Prostate gland (tissue), 2 donors: ENCODE results near the gene RAB40A. TPM values are rescaled to one million over a fixed set of nuclear protein-coding genes. Genes with fewer than 3 reads are reported as not detected.
A peak's percentile ranks its signal among the peaks of the same experiment; 100 is the strongest.

Experiments
- DNase-seq: peaks from one replicate; pipeline ENCODE4 v3.0.0-alpha.2; 2019; ENCODE audit warnings: low spot score
- H3K27ac ChIP-seq, 2 donors: fragments of 200-600 bp; sonication (generic); 2 replicates each; pipeline ENCODE4 v1.5.1; 2017 to 2019
- H3K27me3 ChIP-seq: fragments of 200-600 bp; sonication (generic); replicated peaks from 2 replicates; pipeline ENCODE4 v1.5.1; 2019; ENCODE audit not compliant: insufficient read depth
- H3K36me3 ChIP-seq, 2 donors: fragments of 200-600 bp; sonication (generic); 1 replicate in 1 of 2; 2 replicates in 1 of 2; pipeline versions ENCODE4 v1.5.1 to v1.8.1; 2017 to 2019
- H3K4me1 ChIP-seq: fragments of 200-600 bp; sonication (generic); replicated peaks from 2 replicates; pipeline ENCODE4 v1.5.1; 2019
- H3K4me3 ChIP-seq, 2 donors: fragments of 200-600 bp; sonication (generic); 2 replicates each; pipeline ENCODE4 v1.5.1; 2017 to 2019
- H3K9me3 ChIP-seq: fragments of 200-600 bp; sonication (generic); 2 replicates; pipeline ENCODE4 v1.5.1; 2017
- POLR2A ChIP-seq: fragments of 450-650 bp; IDR thresholded peaks from one replicate; pipeline ENCODE4 v1.6.1; 2016; ENCODE audit warnings: antibody characterized with exemption, mild to moderate bottlenecking
- POLR2AphosphoS5 ChIP-seq: sonication (generic); formaldehyde crosslinking; IDR thresholded peaks from one replicate; pipeline ENCODE4 v1.6.1; 2017; ENCODE audit warnings: antibody characterized with exemption
- WGBS: methylation state at CpG from one replicate; pipeline ENCODE4 v1.1.5; 2018; 5-methylcytosine and 5-hydroxymethylcytosine counted together
- intact Hi-C: fragments of 100-400 bp; cut with DNase I; formaldehyde crosslinking; loops from one replicate; pipeline ENCODE4 v1.14.2; 2022
- total RNA-seq, 2 donors: library from RNA; depleted of rRNA; stranded (reverse); fragments of >200 nt; gene quantifications; one replicate each; pipeline ENCODE4 v1.1.0, GENCODE V29; 2016
- TF ChIP-seq, protein P1 (sequence below), 4 experiments: fragments of 200-600 bp in 2 of 4; fragments of 450-650 bp in 2 of 4; sonication (generic) in 2 of 4; IDR thresholded peaks; 1 replicate in 3 of 4; 2 replicates in 1 of 4; pipeline ENCODE4 v1.5.1; 2016 to 2019; ENCODE audit warnings: antibody characterized with exemption in 4 of 4, mild to moderate bottlenecking in 2 of 4, moderate library complexity in 2 of 4

Gene RAB40A
- total RNA-seq, 2 donors from 2014 or later = 1.5 to 24.7 TPM

GRCh38 chrX:103549916-103550315 is 30.6 kb upstream of the RAB40A start:
- intact Hi-C loops = no loop called here
- no peak overlapping the region for H3K27ac ChIP-seq

DNA sequence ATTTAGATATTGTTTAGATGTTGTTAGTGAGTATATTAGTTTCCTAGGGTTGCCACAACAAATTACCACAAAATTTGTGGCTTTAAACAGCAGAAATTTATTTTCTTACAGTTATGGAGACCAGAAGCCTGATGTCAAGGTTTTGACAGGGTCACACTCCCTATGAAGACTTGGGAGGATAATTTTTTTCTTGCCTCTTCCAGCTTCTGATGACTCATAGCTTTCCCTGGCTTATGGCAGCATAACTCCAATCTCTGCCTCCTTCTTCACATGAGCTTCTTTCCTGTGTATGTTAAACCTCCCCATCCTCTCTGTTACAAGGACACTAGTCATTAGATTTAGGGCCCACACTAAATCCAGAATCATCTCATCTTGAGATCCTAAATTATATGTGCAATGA is 20.9 kb upstream of the RAB40A start:
- Histone ChIP-seq H3K4me3 (no peak overlapping the region), H3K27me3 (no peaks in the 10 kb centered on the region), H3K9me3 (no peaks in the 10 kb centered on the region), H3K36me3 (no peaks in the 10 kb centered on the region), H3K27ac (peak overlapping the region; percentile 61 to 81), H3K4me1 (no peaks in the 10 kb centered on the region)
- TF ChIP-seq POLR2A = no peak
- TF ChIP-seq, protein P1, sequence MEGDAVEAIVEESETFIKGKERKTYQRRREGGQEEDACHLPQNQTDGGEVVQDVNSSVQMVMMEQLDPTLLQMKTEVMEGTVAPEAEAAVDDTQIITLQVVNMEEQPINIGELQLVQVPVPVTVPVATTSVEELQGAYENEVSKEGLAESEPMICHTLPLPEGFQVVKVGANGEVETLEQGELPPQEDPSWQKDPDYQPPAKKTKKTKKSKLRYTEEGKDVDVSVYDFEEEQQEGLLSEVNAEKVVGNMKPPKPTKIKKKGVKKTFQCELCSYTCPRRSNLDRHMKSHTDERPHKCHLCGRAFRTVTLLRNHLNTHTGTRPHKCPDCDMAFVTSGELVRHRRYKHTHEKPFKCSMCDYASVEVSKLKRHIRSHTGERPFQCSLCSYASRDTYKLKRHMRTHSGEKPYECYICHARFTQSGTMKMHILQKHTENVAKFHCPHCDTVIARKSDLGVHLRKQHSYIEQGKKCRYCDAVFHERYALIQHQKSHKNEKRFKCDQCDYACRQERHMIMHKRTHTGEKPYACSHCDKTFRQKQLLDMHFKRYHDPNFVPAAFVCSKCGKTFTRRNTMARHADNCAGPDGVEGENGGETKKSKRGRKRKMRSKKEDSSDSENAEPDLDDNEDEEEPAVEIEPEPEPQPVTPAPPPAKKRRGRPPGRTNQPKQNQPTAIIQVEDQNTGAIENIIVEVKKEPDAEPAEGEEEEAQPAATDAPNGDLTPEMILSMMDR (IDR thresholded peaks at IDR 0.05) = no peak
- no peak for TF ChIP-seq POLR2AphosphoS5
- no peak for DNase-seq
- intact Hi-C loops = no loop called here

More at GRCh38 chrX:103549916-103550315, 30.6 kb upstream of the RAB40A start:
- TF ChIP-seq POLR2A (no peak), POLR2AphosphoS5 (no peak)
- TF ChIP-seq, protein P1 (IDR thresholded peaks at IDR 0.05) = no peak
- DNase-seq = no peak
- Histone ChIP-seq H3K36me3 (no peaks in the 10 kb centered on the region), H3K4me1 (no peaks in the 10 kb centered on the region), H3K27me3 (no peaks in the 10 kb centered on the region), H3K9me3 (no peaks in the 10 kb centered on the region), H3K4me3 (no peak overlapping the region)
- 50% methylated on average over 3 of the region's 3 CpGs for WGBS

GRCh38 chrX:103539695-103540094 is 20.4 kb upstream of the RAB40A start:
- Histone ChIP-seq H3K9me3 (no peaks in the 10 kb centered on the region), H3K36me3 (no peaks in the 10 kb centered on the region), H3K27ac (peak overlapping the region; percentile 61 to 81), H3K4me1 (no peaks in the 10 kb centered on the region), H3K4me3 (no peak overlapping the region), H3K27me3 (no peaks in the 10 kb centered on the region)
- WGBS = 23% methylated on average over 2 of the region's 2 CpGs
- TF ChIP-seq POLR2A = no peak
- no peak for TF ChIP-seq POLR2AphosphoS5
- TF ChIP-seq, protein P1 (IDR thresholded peaks at IDR 0.05) = no peak
- intact Hi-C loops = no loop called here
- no peak for DNase-seq

GRCh38 chrX:103538728-103539127 is 19.4 kb upstream of the RAB40A start:
- Histone ChIP-seq H3K27me3 (no peaks in the 10 kb centered on the region), H3K4me3 (no peak overlapping the region), H3K9me3 (no peaks in the 10 kb centered on the region), H3K27ac (peak overlapping the region; percentile 74 to 81), H3K4me1 (no peaks in the 10 kb centered on the region), H3K36me3 (no peaks in the 10 kb centered on the region)
- peak; percentile 12 for DNase-seq
- intact Hi-C loops = no loop called here
- TF ChIP-seq POLR2AphosphoS5 (peak; percentile 68), POLR2A (no peak)

DNA sequence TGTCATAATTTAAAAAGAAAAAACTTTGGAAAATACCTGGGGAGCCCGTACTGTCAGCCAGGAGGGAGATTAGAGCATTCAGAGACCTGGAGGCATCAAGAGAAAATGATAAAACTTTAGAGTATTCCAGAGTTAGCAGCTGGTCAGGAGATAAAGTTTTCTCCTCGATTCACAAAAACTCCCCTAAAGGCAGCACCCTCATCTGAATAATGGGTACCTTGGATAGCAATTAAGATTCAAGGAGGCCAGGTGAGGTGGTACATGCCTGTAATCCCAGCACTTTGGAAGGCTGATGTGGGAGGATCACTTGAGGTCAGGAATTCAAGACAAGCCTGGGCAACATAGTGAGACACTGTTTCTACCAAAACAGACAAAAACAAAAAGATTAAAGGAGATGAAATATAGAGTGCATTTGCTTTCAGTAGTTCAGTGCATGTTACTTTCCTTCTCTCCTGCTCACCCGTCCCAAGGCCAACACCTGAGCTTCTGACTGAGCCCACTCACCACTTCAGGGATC is 18.6 kb upstream of the RAB40A start:
- no peaks in the 10 kb centered on the region for H3K4me1 ChIP-seq
- no peaks in the 10 kb centered on the region for H3K9me3 ChIP-seq
- DNase-seq = no peak
- TF ChIP-seq, protein P1 (IDR thresholded peaks at IDR 0.05) = no peak
- TF ChIP-seq POLR2AphosphoS5 (no peak), POLR2A (no peak)
- intact Hi-C loops = loop anchor here (2.0 kb wide), 1 partner anchor 149 kb away; the partner anchor contains the start of gene MORF4L2
- 71% methylated on average over 3 of the region's 3 CpGs for WGBS
- H3K4me3 ChIP-seq = no peak overlapping the region
- no peaks in the 10 kb centered on the region for H3K36me3 ChIP-seq
- H3K27ac ChIP-seq = peak overlapping the region; percentile 74 to 81
- H3K27me3 ChIP-seq = no peaks in the 10 kb centered on the region
